ENCODE measurements around the gene SEC24C. TPM values are rescaled to one million over a fixed set of nuclear protein-coding genes. Genes with fewer than 3 reads are reported as not detected.
A peak's percentile ranks its signal among the peaks of the same experiment; 100 is the strongest.

The SEC24C gene
- total RNA-seq, 1 donor from 2014 or later = 65.9 TPM

GRCh38 chr10:73807471-73807870 is 63.3 kb downstream of the SEC24C start:
- no peaks in the 10 kb centered on the region for H3K9me3 ChIP-seq
- H3K27ac ChIP-seq = no peak overlapping the region
- peaks cover 54 to 61% of the 10 kb centered on the region in 2 donors for H3K36me3 ChIP-seq
- H3K4me1 ChIP-seq = peaks cover 8 to 19% of the 10 kb centered on the region in 2 donors
- no peaks in the 10 kb centered on the region for H3K27me3 ChIP-seq
- no peak for TF ChIP-seq CTCF (IDR thresholded peaks at IDR 0.05)
- DNase-seq (ENCODE audit: low spot score in 2 of 2) = no peak
- intact Hi-C loops (cut with DNase I) = no loop called here
- no peak overlapping the region for H3K4me3 ChIP-seq

- H3K27ac ChIP-seq = no peak overlapping the region
- H3K4me1 ChIP-seq = peaks cover 8 to 19% of the 10 kb centered on the region in 2 donors
- no peaks in the 10 kb centered on the region for H3K9me3 ChIP-seq
- TF ChIP-seq CTCF (IDR thresholded peaks at IDR 0.05) = no peak
- DNase-seq (ENCODE audit: low spot score in 2 of 2) = no peak
- no peaks in the 10 kb centered on the region for H3K27me3 ChIP-seq
- peaks cover 54 to 61% of the 10 kb centered on the region in 2 donors for H3K36me3 ChIP-seq
- intact Hi-C loops (cut with DNase I) = no loop called here
- H3K4me3 ChIP-seq = no peak overlapping the region
Measured at GRCh38 chr10:73808021-73808815, 64.0 kb downstream of the SEC24C start.

GRCh38 chr10:73809061-73809818 is 65.1 kb downstream of the SEC24C start:
- intact Hi-C loops (cut with DNase I) = no loop called here
- Histone ChIP-seq H3K27me3 (no peaks in the 10 kb centered on the region), H3K9me3 (no peaks in the 10 kb centered on the region), H3K4me3 (no peak overlapping the region), H3K4me1 (peaks cover 8 to 19% of the 10 kb centered on the region in 2 donors), H3K27ac (no peak overlapping the region), H3K36me3 (peaks cover 55 to 57% of the 10 kb centered on the region in 2 donors)
- no peak for DNase-seq (ENCODE audit: low spot score in 2 of 2)
- no peak for TF ChIP-seq CTCF (IDR thresholded peaks at IDR 0.05)

- no peaks in the 10 kb centered on the region for H3K27me3 ChIP-seq
- intact Hi-C loops (cut with DNase I) = loop anchor here (2.0 to 5.0 kb wide), 2 partner anchors 38 to 68 kb away; a partner anchor contains a TSS
- H3K4me3 ChIP-seq = peak overlapping the region; percentile 85 to 97
- H3K4me1 ChIP-seq = peaks cover 8 to 20% of the 10 kb centered on the region in 2 donors
- H3K36me3 ChIP-seq = peaks cover 55 to 57% of the 10 kb centered on the region in 2 donors
- no peaks in the 10 kb centered on the region for H3K9me3 ChIP-seq
- H3K27ac ChIP-seq = peak overlapping the region; percentile 94 to 97
- TF ChIP-seq CTCF (IDR thresholded peaks at IDR 0.05) = no peak
- DNase-seq (ENCODE audit: low spot score in 2 of 2) = no peak
Measured at GRCh38 chr10:73810358-73810734, 66.2 kb downstream of the SEC24C start.

- no peak for TF ChIP-seq CTCF (IDR thresholded peaks at IDR 0.05)
- no peaks in the 10 kb centered on the region for H3K9me3 ChIP-seq
- intact Hi-C loops (cut with DNase I) = loop anchor here (1.0 to 5.0 kb wide), 4 partner anchors 26 to 68 kb away; partner anchors contain the start of genes SEC24C and ZSWIM8
- H3K27me3 ChIP-seq = no peaks in the 10 kb centered on the region
- H3K4me1 ChIP-seq = peaks cover 8 to 26% of the 10 kb centered on the region in 2 donors
- H3K27ac ChIP-seq = peak overlapping the region; percentile 94 to 97
- peak overlapping the region; percentile 85 to 97 for H3K4me3 ChIP-seq
- peaks cover 52 to 55% of the 10 kb centered on the region in 2 donors for H3K36me3 ChIP-seq
- no peak for DNase-seq (ENCODE audit: low spot score in 2 of 2)
Measured at GRCh38 chr10:73810735-73811465, 66.7 kb downstream of the SEC24C start.

Data from ascending aorta (tissue), 2 donors.